Fibroblast of villous mesenchyme (primary cell): ENCODE measurements around the gene METTL16. TPM values are rescaled to one million over a fixed set of nuclear protein-coding genes. Genes with fewer than 3 reads are reported as not detected.
"Not testable (repeated sequence)": the region's sequence is repeated elsewhere in the genome, so short reads cannot be mapped to it uniquely, and the experiment has no call there.

Experiments used
- DNase-seq: peaks from one replicate; pipeline ENCODE4 v3.0.0-alpha.2; 2010; ENCODE audit warnings: low read depth
- H3K4me3 ChIP-seq: 2 replicates; pipeline ENCODE4 v1.5.1; 2011; ENCODE audit warnings: low read depth, mild to moderate bottlenecking, low read length
- total RNA-seq: library from RNA; depleted of rRNA; stranded (reverse); fragments of >200 nt; gene quantifications from 2 replicates; pipeline ENCODE4 v1.2.3, GENCODE V29; 2012
- TF ChIP-seq, protein P1 (sequence below): IDR thresholded peaks from 2 replicates; pipeline ENCODE4 v1.5.1; 2012; ENCODE audit warnings: low read depth, mild to moderate bottlenecking, low read length; ENCODE audit not compliant: insufficient read depth

METTL16 gene
- total RNA-seq, 1 donor = 16.8 TPM

DNA sequence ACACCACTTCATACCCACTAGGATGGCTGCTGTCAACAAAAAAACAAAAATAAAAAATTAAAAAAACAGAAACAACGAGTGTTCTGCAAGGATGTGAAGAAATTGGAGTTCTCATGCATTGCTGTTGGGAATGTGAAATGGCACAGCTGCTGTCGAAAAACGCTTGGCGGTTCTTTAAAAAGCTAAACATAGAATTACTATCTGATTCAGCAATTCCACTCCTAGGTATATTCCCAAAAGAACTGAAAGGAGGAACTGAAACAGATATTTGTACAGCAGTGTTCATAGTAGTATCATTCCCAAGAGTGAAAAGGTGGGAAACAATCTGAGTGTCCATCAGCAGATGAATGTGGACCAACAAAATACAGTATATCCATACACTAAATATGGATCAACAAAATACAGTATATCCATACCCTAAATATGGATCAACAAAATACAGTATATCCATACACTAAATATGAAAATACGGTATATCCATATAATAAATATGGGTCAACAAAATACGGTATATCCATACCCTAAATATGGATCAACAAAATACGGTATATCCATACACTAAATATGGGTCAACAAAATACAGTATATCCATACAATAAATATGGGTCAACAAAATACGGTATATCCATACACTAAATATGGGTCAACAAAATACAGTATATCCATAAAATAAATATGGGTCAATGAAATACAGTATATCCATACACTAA is 8.7 kb downstream of the METTL16 start:
- TF ChIP-seq, protein P1, sequence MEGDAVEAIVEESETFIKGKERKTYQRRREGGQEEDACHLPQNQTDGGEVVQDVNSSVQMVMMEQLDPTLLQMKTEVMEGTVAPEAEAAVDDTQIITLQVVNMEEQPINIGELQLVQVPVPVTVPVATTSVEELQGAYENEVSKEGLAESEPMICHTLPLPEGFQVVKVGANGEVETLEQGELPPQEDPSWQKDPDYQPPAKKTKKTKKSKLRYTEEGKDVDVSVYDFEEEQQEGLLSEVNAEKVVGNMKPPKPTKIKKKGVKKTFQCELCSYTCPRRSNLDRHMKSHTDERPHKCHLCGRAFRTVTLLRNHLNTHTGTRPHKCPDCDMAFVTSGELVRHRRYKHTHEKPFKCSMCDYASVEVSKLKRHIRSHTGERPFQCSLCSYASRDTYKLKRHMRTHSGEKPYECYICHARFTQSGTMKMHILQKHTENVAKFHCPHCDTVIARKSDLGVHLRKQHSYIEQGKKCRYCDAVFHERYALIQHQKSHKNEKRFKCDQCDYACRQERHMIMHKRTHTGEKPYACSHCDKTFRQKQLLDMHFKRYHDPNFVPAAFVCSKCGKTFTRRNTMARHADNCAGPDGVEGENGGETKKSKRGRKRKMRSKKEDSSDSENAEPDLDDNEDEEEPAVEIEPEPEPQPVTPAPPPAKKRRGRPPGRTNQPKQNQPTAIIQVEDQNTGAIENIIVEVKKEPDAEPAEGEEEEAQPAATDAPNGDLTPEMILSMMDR = no peak
- H3K4me3 ChIP-seq = no peak overlapping the region
- DNase-seq = no peak

DNA sequence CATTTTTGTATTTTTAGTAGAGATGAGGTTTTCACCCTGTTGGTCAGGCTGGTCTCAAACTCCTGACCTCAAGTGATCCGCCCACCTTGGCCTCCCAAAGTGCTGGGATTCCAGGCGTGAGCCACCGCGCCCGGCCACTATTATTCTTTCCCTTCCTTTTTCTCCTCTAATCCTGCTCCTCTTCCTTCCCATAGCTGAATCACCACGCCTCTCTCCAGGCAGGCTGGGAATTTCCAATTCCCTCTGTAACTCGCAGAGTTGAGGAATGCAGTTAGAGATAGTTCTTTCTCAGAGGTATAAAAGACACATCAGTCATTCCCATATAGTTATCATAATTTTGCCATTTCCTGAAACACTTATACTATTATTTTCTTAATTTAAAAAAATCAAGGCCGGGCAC is 11.2 kb downstream of the METTL16 start:
- TF ChIP-seq, protein P1 = no peak
- DNase-seq = no peak
- H3K4me3 ChIP-seq = no peak overlapping the region

GRCh38 chr17:2489286-2489685 is 22.4 kb downstream of the METTL16 start:
- not testable (repeated sequence) for DNase-seq, H3K4me3 ChIP-seq

GRCh38 chr17:2487306-2487705 is 24.4 kb downstream of the METTL16 start:
- TF ChIP-seq, protein P1 = no peak
- H3K4me3 ChIP-seq = no peak overlapping the region

GRCh38 chr17:2486709-2487108 is 25.0 kb downstream of the METTL16 start:
- not testable (repeated sequence) for H3K4me3 ChIP-seq, DNase-seq

More at GRCh38 chr17:2487306-2487705, 24.4 kb downstream of the METTL16 start:
- DNase-seq = no peak

- DNase-seq = no peak
- no peak overlapping the region for H3K4me3 ChIP-seq
- TF ChIP-seq, protein P1 = no peak
These were observed 25.7 kb downstream of the METTL16 start for GRCh38 chr17:2485970-2486369.

DNA sequence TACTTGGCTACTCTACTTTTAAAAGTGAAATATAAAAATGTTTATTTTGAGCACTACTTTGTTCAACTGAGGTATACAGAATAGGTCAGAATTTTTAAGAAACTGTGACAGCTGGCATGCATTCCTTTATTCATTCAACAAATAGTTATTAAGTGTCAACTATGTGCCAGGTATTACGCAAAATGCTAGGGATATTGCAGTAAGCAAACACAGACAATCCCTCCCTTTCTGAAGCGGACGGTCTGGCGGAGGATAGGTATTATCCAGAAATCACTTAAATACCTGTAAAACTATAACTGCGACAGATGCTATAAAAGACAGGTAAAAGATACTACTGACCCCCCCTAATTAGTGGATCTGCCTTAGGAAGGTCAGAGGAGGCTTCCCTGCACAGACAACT is 26.1 kb downstream of the METTL16 start:
- no peak overlapping the region for H3K4me3 ChIP-seq
- TF ChIP-seq, protein P1 = no peak
- DNase-seq = no peak

GRCh38 chr17:2484876-2485275 is 26.8 kb downstream of the METTL16 start:
- H3K4me3 ChIP-seq = no peak overlapping the region
- no peak for DNase-seq
- TF ChIP-seq, protein P1 = no peak
